IMR-90 (cell line): ENCODE data around the gene MAPK10. TPM values are rescaled to one million over a fixed set of nuclear protein-coding genes. Genes with fewer than 3 reads are reported as not detected.

Experiments
- ATAC-seq: fragments of 200-7000 bp; cut with Tn5 transposase; 2 replicates; pipeline ENCODE4 v1.9.1; 2020; ENCODE audit warnings: low read depth, mild to moderate bottlenecking, moderate library complexity
- BruUV-seq: library from RNA; stranded (reverse); fragments of 400-500 nt; replicated peaks from 2 replicates; lab custom pipeline; 2021; lab: Mats Ljungman, UMichigan
- CTCF ChIA-PET: fragments of 300-600 bp; formaldehyde crosslinking; extraction: SDS; loops from one replicate; lab custom pipeline; 2021; ENCODE audit warnings: antibody characterized with exemption; lab: Yijun Ruan, JAX
- POLR2A ChIA-PET: fragments of 300-600 bp; sonication (Branson Sonifier 250); formaldehyde crosslinking; loops from one replicate; lab custom pipeline; 2022; ENCODE audit warnings: antibody characterized with exemption; ENCODE audit not compliant: unreplicated experiment; lab: Charles Lee
- DNase-seq: peaks from one replicate; pipeline ENCODE4 v3.0.0; 2013
- H2AFZ ChIP-seq: replicated peaks from 2 replicates; pipeline ENCODE3; 2013; ENCODE audit warnings: low read length, mild to moderate bottlenecking; ENCODE audit not compliant: poor library complexity
- H2AK5ac ChIP-seq: 2 replicates; pipeline ENCODE4 v1.6.1; 2013; ENCODE audit warnings: low read depth, low read length, inconsistent platforms
- H2AK9ac ChIP-seq: replicated peaks from 2 replicates; pipeline ENCODE3; 2013; ENCODE audit warnings: mild to moderate bottlenecking, low read depth, low read length, moderate library complexity; ENCODE audit not compliant: poor library complexity
- H2BK120ac ChIP-seq: 2 replicates; pipeline ENCODE4 v1.6.1; 2013; ENCODE audit warnings: low read depth, low read length, inconsistent platforms
- H2BK15ac ChIP-seq: 3 replicates; pipeline ENCODE4 v1.6.1; 2013; ENCODE audit warnings: low read depth, low read length, inconsistent platforms
- H2BK20ac ChIP-seq: 2 replicates; pipeline ENCODE4 v1.6.1; 2013; ENCODE audit warnings: low read depth, mild to moderate bottlenecking, inconsistent platforms, low read length, moderate library complexity
- H2BK5ac ChIP-seq: 2 replicates; pipeline ENCODE4 v1.6.1; 2013; ENCODE audit warnings: mild to moderate bottlenecking, low read depth, low read length, inconsistent platforms; ENCODE audit not compliant: poor library complexity, severe bottlenecking
- H3K14ac ChIP-seq: replicated peaks from 2 replicates; pipeline ENCODE4 v1.6.1; 2013; ENCODE audit warnings: low read depth, low read length, inconsistent platforms
- H3K18ac ChIP-seq: 2 replicates; pipeline ENCODE4 v1.6.1; 2013; ENCODE audit warnings: low read depth, low read length, control low read depth
- H3K23ac ChIP-seq: 2 replicates; pipeline ENCODE4 v1.6.1; 2013; ENCODE audit warnings: low read depth, low read length, inconsistent platforms
- H3K27ac ChIP-seq: 2 replicates; pipeline ENCODE4 v1.5.1; 2013; ENCODE audit warnings: mild to moderate bottlenecking, control low read depth, low read length; ENCODE audit not compliant: insufficient read depth
- H3K27me3 ChIP-seq: 2 replicates; pipeline ENCODE4 v1.6.1; 2013; ENCODE audit warnings: low read length; ENCODE audit not compliant: control insufficient read depth, insufficient read depth
- H3K36me3 ChIP-seq: 2 replicates; pipeline ENCODE4 v1.6.1; 2013; ENCODE audit warnings: low read length, mixed read lengths; ENCODE audit not compliant: control insufficient read depth, insufficient read depth
- H3K4ac ChIP-seq: 2 replicates; pipeline ENCODE4 v1.6.1; 2013; ENCODE audit warnings: low read depth, low read length, inconsistent platforms
- H3K4me1 ChIP-seq: 2 replicates; pipeline ENCODE4 v1.6.1; 2013; ENCODE audit warnings: low read length, mixed read lengths; ENCODE audit not compliant: control insufficient read depth, insufficient read depth
- H3K4me2 ChIP-seq: 2 replicates; pipeline ENCODE4 v1.6.1; 2013; ENCODE audit warnings: low read depth, mild to moderate bottlenecking, control low read depth, low read length, moderate library complexity
- H3K4me3 ChIP-seq: 2 replicates; pipeline ENCODE4 v1.5.1; 2013; ENCODE audit warnings: low read depth, mild to moderate bottlenecking, control low read depth, low read length, moderate library complexity; ENCODE audit not compliant: insufficient read depth
- H3K56ac ChIP-seq: 2 replicates; pipeline ENCODE4 v1.6.1; 2013; ENCODE audit warnings: low read length, inconsistent platforms; ENCODE audit not compliant: insufficient read depth; ENCODE audit errors: extremely low read depth
- H3K79me1 ChIP-seq, 2 experiments: 2 replicates each; pipeline ENCODE4 v1.6.1; 2013; ENCODE audit warnings: low read length in 2 of 2, inconsistent platforms in 1 of 2, low read depth in 1 of 2
- H3K9ac ChIP-seq: 2 replicates; pipeline ENCODE4 v1.6.1; 2013; ENCODE audit warnings: low read depth, low read length, control low read depth
- H3K9me1 ChIP-seq: 2 replicates; pipeline ENCODE4 v1.6.1; 2013; ENCODE audit warnings: low read length, inconsistent platforms; ENCODE audit not compliant: insufficient read depth
- H3K9me3 ChIP-seq: 2 replicates; pipeline ENCODE4 v1.6.1; 2013; ENCODE audit warnings: low read length; ENCODE audit not compliant: control insufficient read depth, insufficient read depth
- H4K20me1 ChIP-seq: 2 replicates; pipeline ENCODE4 v1.6.1; 2013; ENCODE audit warnings: low read length, inconsistent platforms; ENCODE audit not compliant: insufficient read depth
- H4K5ac ChIP-seq: 2 replicates; pipeline ENCODE4 v1.6.1; 2013; ENCODE audit warnings: mild to moderate bottlenecking, low read depth, low read length, control low read depth
- H4K8ac ChIP-seq, 2 experiments: 2 replicates each; pipeline ENCODE4 v1.6.1; 2013; ENCODE audit warnings: low read depth in 2 of 2, low read length in 2 of 2, control low read depth in 1 of 2, inconsistent platforms in 1 of 2
- H4K91ac ChIP-seq: 2 replicates; pipeline ENCODE4 v1.6.1; 2013; ENCODE audit warnings: low read depth, low read length, inconsistent platforms; ENCODE audit not compliant: insufficient read depth
- MXI1 ChIP-seq: IDR thresholded peaks from 2 replicates; pipeline ENCODE4 v1.6.1; 2012; ENCODE audit warnings: low read depth, mild to moderate bottlenecking, low read length, moderate library complexity, borderline replicate concordance
- RAD21 ChIP-seq: IDR thresholded peaks from 2 replicates; pipeline ENCODE4 v1.6.1; 2012; ENCODE audit warnings: low read length, improper control_type of control experiment
- SMC3 ChIP-seq: fragments of 150-350 bp; IDR thresholded peaks from 2 replicates; pipeline ENCODE4 v1.6.1; 2016; ENCODE audit warnings: low read depth, mild to moderate bottlenecking, antibody characterized with exemption, low read length, moderate library complexity
- whole genome bisulfite sequencing, 2 experiments: methylation state at CpG; one replicate each; pipeline versions ENCODE4 v1.1.5 to v1.1.7; 2013; ENCODE audit warnings: missing lambda C conversion rate in 2 of 2; ENCODE audit not compliant: insufficient read length in 1 of 2; ENCODE audit errors: extremely low coverage in 2 of 2; 5-methylcytosine and 5-hydroxymethylcytosine counted together
- dilution Hi-C: fragments of 300-500 bp; cut with HindIII; formaldehyde crosslinking; loops from one replicate; pipeline ENCODE4 v1.14.3; 2018; ENCODE audit warnings: low sequenced_read_pairs; ENCODE audit not compliant: unreplicated experiment
- in situ Hi-C: fragments of 300-500 bp; cut with MboI; formaldehyde crosslinking; loops from 3 replicates; pipeline ENCODE4 v1.14.3; 2019; ENCODE audit warnings: low sequenced_read_pairs, inconsistent platforms, mixed read lengths
- intact Hi-C: fragments of 100-400 bp; cut with micrococcal nuclease; formaldehyde crosslinking; loops from 2 replicates; pipeline ENCODE4 v1.10.0; 2022
- polyA plus RNA-seq, 3 experiments: library from polyadenylated mRNA; depleted of rRNA; stranded (reverse); fragments of >200 nt; gene quantifications; 2 replicates each; pipeline ENCODE4 v1.2.3, GENCODE V29; 2012; ENCODE audit warnings: low replicate concordance in 1 of 3
- total RNA-seq: library from RNA; depleted of rRNA; stranded (reverse); fragments of >200 nt; gene quantifications from 2 replicates; pipeline ENCODE4 v1.2.3, GENCODE V29; 2012

The MAPK10 gene
- total and polyA plus RNA-seq, 2 of the 4 experiments (the other 2 are of a cell fraction): 2.8 to 6.5 TPM

DNA sequence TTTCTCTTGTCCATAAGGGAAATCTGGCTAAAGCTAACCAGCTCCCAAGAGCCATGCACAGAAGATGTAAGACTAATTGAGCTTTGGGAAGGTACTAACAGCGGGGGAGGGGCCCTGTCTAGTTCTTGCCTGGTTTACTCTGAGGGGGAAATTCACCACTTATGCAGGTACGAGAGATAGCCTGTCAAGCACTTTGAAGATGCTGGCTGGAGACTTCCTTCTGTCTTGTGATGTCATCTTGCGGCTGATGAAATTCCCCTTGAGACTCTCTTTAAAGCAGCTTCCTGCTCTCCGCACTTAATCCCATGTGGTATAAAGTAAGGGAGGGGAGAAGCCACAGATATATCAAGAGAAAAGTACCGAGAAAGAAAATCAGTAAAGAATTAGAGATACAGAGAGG is 345.3 kb downstream of the MAPK10 start:
- no peak overlapping the region for H2BK20ac ChIP-seq
- H3K27me3 ChIP-seq: no peaks in the 10 kb centered on the region
- 0 out of 2 replicates have a peak, but pooled peaks cover 1% of the 10 kb centered on the region for H3K36me3 ChIP-seq
- no peak for ATAC-seq
- no peak overlapping the region for H3K27ac ChIP-seq
- no peak overlapping the region for H4K8ac ChIP-seq
- no peak overlapping the region for H2AFZ ChIP-seq
- no peak overlapping the region for H3K14ac ChIP-seq
- intact Hi-C loops (no loop called here), dilution Hi-C loops (no loop called here), in situ Hi-C loops (no loop called here)
- no peaks in the 10 kb centered on the region for H3K79me1 ChIP-seq
- H2BK5ac ChIP-seq: no peak overlapping the region
- 86% methylated on average over 1 of the region's 5 CpGs; no CpG with 5 or more reads in 1 of the 2 experiments for WGBS, 2 experiments
- ChIA-PET POLR2A (interaction anchor here (0.6 kb wide), 1 partner anchor 18 kb away, joined by 3 read pairs; no protein-coding TSS in a partner anchor), CTCF (interaction anchor here (0.6 kb wide), 2 partner anchors 279 to 1042 kb away, joined by 3 to 4 read pairs; no protein-coding TSS in a partner anchor)
- no peak overlapping the region for H2AK9ac ChIP-seq
- no peak overlapping the region for H4K5ac ChIP-seq
- no peaks in the 10 kb centered on the region for H3K9me3 ChIP-seq
- no peak overlapping the region for H3K4me3 ChIP-seq
- no peaks in the 10 kb centered on the region; the same call in 1 of the 2 replicates for H3K9me1 ChIP-seq
- peaks cover 2% of the 10 kb centered on the region; the same call in 1 of the 2 replicates for H3K4me1 ChIP-seq
- DNase-seq: no peak
- no peak overlapping the region for H2BK15ac ChIP-seq
- no peak overlapping the region for H3K9ac ChIP-seq
- H3K18ac ChIP-seq: no peak overlapping the region
- H4K20me1 ChIP-seq: no peaks in the 10 kb centered on the region
- TF ChIP-seq RAD21: no peak
- TF ChIP-seq SMC3: no peak
- no peak for TF ChIP-seq MXI1
- H3K56ac ChIP-seq: no peak overlapping the region
- no peak overlapping the region for H2BK120ac ChIP-seq
- H3K23ac ChIP-seq: no peak overlapping the region
- no peak overlapping the region for H2AK5ac ChIP-seq
- no TSS peak for BruUV-seq
- no peak overlapping the region for H4K91ac ChIP-seq
- H3K4ac ChIP-seq: no peak overlapping the region
- H3K4me2 ChIP-seq: no peak overlapping the region
